GM18951 (cell line): Measurements from ENCODE around the gene ARIH1.
"Not testable (repeated sequence)": the region's sequence is repeated elsewhere in the genome, so short reads cannot be mapped to it uniquely, and the experiment has no call there.

Source experiments
- POLR2A ChIP-seq: IDR thresholded peaks from 4 replicates; pipeline ENCODE4 v1.6.1; 2011; ENCODE audit warnings: mild to moderate bottlenecking; ENCODE audit not compliant: insufficient read length, insufficient read depth; ENCODE audit errors: extremely low read depth
- in situ Hi-C: fragments of 300-500 bp; cut with MboI; formaldehyde crosslinking; loops from one replicate; pipeline ENCODE4 v1.12.0; 2022; ENCODE audit warnings: low sequenced_read_pairs, mixed read lengths, inconsistent platforms; ENCODE audit not compliant: unreplicated experiment

Gene ARIH1

GRCh38 chr15:72474912-72475628 is 940 bp downstream of the ARIH1 start:
- in situ Hi-C loops = no loop called here
- TF ChIP-seq POLR2A = peak; percentile 54

- in situ Hi-C loops = no loop called here
- no peak for TF ChIP-seq POLR2A
Measured at GRCh38 chr15:72475674-72476073, 1.5 kb downstream of the ARIH1 start.

- in situ Hi-C loops = not testable (repeated sequence)
Measured at GRCh38 chr15:72476330-72476729, 2.2 kb downstream of the ARIH1 start.

GRCh38 chr15:72481015-72481659 is 7.0 kb downstream of the ARIH1 start:
- no peak for TF ChIP-seq POLR2A
- in situ Hi-C loops = no loop called here

GRCh38 chr15:72482275-72482674 is 8.1 kb downstream of the ARIH1 start:
- in situ Hi-C loops = no loop called here
- no peak for TF ChIP-seq POLR2A

GRCh38 chr15:72483279-72483678 is 9.1 kb downstream of the ARIH1 start:
- no peak for TF ChIP-seq POLR2A
- in situ Hi-C loops = no loop called here

- TF ChIP-seq POLR2A = no peak
- in situ Hi-C loops = no loop called here
Measured at GRCh38 chr15:72486144-72486543, 12.0 kb downstream of the ARIH1 start.

- TF ChIP-seq POLR2A = no peak
Measured at GRCh38 chr15:72487070-72487797, 13.1 kb downstream of the ARIH1 start.

GRCh38 chr15:72488558-72488957 is 14.4 kb downstream of the ARIH1 start:
- in situ Hi-C loops = no loop called here
- no peak for TF ChIP-seq POLR2A

More at GRCh38 chr15:72487070-72487797, 13.1 kb downstream of the ARIH1 start:
- in situ Hi-C loops = no loop called here

GRCh38 chr15:72489943-72490554 is 15.9 kb downstream of the ARIH1 start:
- in situ Hi-C loops = no loop called here
- no peak for TF ChIP-seq POLR2A

- in situ Hi-C loops = no loop called here
- no peak for TF ChIP-seq POLR2A
Measured at GRCh38 chr15:72491768-72492167, 17.6 kb downstream of the ARIH1 start.

GRCh38 chr15:72492733-72493132 is 18.6 kb downstream of the ARIH1 start:
- no peak for TF ChIP-seq POLR2A
- in situ Hi-C loops = no loop called here

- TF ChIP-seq POLR2A = no peak
- in situ Hi-C loops = no loop called here
Measured at GRCh38 chr15:72493220-72493619, 19.1 kb downstream of the ARIH1 start.
